B cell (primary cell): ENCODE results near the gene NAA60.

Experiments
- CTCF ChIP-seq: fragments of 200-600 bp; IDR thresholded peaks from one replicate; pipeline ENCODE4 v1.8.0; 2022; ENCODE audit warnings: antibody characterized with exemption, mild to moderate bottlenecking
- EZH2 ChIP-seq: IDR thresholded peaks from 2 replicates; pipeline ENCODE4 v1.6.1; 2012; ENCODE audit warnings: borderline replicate concordance, low read depth, mild to moderate bottlenecking, moderate library complexity, low read length; ENCODE audit not compliant: insufficient read depth, poor library complexity, severe bottlenecking

- TF ChIP-seq CTCF (no peak), EZH2 (no peak)
These were observed 21.8 kb downstream of the NAA60 start for GRCh38 chr16:3465301-3465700.
